GM21825 (cell line): ENCODE measurements around the gene TTLL5.

Source experiments
- ATAC-seq: cut with Tn5 transposase; IDR thresholded peaks from one replicate; pipeline ENCODE4 v1.9.1; 2021; ENCODE audit warnings: mild to moderate bottlenecking, moderate library complexity; ENCODE audit not compliant: unreplicated experiment

TTLL5 gene

DNA sequence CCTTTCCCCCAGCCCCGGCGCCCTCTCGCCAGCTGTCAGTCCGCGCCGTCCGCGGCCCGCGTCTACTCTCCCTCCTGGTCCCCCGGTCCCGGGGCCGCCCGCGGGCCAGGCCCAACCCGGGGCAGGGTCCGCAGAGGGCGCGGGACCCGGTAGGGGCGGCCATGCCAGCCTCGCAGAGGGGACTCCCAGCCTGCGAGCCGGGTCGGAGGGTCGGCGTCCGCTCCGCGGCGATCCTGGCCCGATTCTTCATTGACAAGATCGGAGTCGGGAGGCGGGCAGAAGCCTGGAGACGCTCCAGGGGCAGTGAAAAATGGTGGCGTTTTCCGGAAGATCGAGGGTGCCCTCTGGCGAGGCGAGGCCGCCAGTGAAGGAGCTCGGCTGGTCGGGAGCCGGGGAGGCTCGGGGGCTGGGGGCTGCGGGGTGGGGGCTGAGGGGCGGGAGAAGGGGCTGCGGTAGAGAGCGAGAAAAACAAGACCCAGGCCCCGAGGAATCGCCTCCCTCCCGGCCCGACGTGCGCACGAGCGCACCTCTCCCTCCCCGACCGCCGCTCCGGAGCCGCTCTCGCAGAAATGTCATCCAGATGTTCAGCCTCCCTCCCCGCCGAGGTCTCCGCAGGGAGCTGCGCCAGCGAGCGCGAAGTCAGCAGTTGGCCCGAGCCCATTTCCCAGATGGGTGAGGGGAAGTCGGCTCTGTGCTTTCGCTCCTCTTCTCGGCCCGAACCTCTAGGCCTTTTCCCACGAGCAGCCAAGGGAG is 321.4 kb downstream of the TTLL5 start:
- ATAC-seq = peak; percentile 43

DNA sequence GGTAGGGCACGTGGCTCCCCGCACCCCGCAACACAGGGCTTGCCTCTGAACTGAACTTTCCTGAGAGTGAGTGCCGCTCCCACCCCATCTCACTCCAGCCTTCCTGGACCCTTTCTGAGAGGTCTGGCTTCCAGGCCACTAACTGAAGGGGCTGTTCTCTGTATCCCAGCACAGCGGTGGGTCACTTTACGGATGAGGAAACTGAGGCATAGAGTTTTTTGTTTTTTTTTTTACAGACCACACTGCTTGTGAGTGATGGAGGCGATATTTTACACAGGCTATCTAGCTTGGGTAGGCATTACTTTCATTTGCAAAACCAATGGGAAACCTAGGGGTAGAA is 321.9 kb downstream of the TTLL5 start:
- ATAC-seq = no peak

- ATAC-seq = no peak
These were observed 323.6 kb downstream of the TTLL5 start for GRCh38 chr14:75984674-75985073.

DNA sequence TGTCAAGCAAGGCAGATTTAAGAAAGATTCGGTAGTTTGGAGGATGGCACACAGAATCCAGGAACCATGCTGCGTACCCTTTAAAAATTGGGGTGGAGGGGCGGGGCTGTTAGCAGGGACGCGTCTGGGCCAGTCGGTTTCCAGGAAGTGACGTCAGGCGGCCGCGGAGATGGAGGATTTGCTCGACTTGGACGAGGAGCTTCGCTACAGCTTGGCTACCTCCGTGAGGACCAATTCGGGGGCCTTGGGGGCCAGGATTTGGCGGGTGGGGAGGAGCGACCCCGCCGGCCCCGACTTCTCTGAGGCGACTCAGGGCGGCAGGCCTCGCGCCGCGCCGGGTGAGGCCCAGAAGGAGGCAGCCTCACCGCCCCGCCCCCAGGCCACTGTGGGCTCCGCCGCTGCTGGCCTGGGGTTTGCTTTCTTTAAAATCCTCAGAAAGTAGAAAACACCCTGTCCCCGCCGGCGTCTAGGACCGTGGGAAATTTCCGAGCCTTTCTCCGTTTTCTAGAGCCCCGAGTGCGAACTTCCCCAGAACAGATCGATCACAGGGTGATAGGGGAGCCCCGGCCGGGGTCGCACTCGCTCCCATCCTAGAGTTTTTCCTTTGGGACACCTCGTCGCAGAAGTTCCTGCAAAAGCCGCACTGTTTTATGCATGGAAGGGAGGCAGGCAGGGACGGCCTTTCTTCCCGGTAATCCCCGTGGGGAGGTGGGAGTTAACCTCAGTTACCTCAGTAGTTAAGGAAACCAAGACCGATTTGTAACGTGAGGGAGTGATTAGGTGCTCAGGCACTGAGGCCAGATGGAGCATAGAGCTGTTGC is 324.8 kb downstream of the TTLL5 start, which contains the start of gene IFT43:
Gene IFT43, plus strand, starts transcription at position 146 of the 821 bp plus-strand sequence. Its CDS starts 24 bp downstream, at position 170.
- peak; percentile 68 for ATAC-seq

DNA sequence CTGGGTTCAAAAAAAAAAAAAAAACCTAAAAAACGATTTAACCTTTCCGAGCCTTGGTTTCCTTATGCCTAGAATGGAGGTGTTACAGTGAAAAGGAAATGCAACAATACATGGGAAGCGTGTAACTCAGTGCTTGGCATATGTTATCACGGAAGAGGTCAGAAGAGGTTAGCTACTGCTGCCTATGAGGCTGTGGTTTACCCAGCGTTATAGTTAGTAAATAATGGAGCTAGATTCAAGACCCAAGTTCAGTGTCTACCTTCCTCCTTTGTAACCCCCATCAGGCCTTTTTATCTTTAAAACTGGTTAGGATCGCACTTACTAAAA is 325.4 kb downstream of the TTLL5 start:
- no peak for ATAC-seq

DNA sequence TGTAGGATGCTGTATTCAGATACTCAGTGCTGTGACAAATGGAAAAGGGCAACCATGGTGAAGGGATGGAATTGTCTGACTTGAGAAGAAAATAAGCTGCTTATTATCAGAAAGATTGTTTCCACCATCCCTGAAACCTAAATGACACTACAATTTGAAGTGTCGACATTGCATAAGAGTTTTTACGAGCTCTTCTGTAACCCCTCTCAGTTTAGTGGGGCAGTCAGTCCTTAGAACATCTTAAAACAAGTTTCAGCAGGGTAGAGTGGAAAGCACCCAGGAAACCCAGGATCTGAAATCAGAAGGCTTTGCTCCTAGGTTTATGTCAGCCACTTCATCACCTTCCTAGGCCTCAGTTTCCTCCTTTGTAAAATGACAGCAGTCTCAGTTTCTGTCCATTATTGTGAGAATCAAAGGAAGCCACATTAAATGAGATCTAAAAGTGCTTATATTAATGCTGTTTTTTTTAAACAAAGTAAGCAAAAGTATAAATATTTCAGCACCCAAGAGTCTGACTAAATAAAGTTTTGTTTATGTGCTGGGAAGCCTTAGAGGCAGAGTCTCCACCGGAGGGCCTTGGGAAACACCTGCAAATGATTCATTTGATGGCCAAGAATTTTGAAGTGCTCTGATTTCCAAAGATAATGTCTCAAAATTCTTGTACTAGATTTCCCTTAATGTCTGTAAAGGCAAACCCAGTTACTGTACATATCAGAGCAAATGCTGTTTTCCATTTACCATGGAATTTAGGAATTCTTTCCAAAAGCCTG is 326.3 kb downstream of the TTLL5 start:
- ATAC-seq = no peak

GRCh38 chr14:75989134-75989533 is 328.1 kb downstream of the TTLL5 start:
- ATAC-seq = no peak

GRCh38 chr14:75990297-75990696 is 329.3 kb downstream of the TTLL5 start:
- no peak for ATAC-seq

DNA sequence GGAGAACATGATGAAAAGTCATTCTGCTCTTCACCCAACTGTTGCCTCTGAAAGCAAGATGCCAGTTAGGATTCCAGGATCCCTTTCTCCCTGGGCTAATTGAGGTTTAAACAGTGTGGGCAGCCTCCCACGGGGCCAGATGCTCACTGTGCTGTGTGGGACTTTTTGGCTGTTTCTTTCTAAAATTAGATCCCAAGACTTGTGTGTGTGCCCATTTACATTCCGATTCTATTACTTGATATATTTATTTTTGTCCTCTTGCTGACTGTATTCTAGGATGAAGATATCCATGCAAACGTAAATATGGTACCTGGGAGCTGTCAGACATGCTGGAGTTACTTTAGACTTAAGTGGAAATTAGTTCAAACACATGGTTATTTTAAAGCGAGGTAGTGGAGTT is 330.7 kb downstream of the TTLL5 start:
- ATAC-seq = no peak

GRCh38 chr14:75993567-75994041 is 332.6 kb downstream of the TTLL5 start:
- ATAC-seq = peak; percentile 70

DNA sequence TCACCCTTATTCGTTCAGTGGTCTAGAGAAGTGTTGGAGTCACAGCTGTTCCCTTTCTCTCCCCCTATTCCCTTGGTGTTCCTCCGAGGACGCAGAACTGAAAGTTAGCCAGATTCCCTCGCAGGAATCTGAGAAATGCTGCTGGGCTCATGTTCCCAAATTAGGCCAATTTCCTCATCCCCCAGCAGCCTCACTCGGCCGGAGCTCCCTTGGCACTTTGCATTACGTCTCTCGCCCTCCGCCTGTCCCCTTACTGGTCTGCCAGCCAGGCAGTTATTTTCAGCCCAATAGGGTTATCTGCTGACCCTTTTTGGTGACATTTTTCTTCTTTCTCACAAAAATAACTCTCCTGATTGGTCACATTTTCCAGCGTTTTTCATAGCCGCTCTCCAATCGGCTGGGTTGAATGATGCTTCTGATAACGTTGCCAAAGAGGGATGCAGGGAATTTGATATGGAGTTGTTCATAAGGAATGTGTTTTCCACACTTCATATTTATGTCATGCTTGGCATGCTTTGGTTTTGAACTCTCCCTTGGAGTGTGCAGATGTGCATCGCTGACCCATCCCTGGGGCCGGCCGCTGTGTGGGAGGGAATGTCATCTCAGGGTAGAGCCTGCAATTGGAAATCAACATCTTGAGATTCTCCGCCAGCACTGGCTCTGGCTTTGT is 334.5 kb downstream of the TTLL5 start:
- ATAC-seq = no peak

DNA sequence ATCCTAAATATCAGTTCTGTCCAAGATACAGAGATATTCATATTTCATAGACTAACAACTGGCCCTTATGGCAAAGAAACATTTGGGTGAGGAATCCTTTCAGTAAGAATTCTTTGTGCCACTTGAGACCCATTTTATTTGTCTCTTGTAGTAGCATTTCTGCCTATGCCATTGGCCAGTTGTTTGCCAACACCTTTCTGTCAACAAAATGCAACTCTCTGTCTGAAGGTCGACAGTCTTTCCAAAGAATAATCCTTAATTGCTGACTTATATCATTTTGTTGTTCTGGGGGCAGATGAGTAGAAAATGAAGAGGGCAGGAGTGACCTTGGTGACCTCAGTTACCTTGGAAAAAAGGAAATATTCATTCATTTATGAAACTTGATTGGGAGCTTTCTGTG is 335.4 kb downstream of the TTLL5 start:
- ATAC-seq = no peak

- no peak for ATAC-seq
These were observed 338.6 kb downstream of the TTLL5 start for GRCh38 chr14:75999511-76000190.

DNA sequence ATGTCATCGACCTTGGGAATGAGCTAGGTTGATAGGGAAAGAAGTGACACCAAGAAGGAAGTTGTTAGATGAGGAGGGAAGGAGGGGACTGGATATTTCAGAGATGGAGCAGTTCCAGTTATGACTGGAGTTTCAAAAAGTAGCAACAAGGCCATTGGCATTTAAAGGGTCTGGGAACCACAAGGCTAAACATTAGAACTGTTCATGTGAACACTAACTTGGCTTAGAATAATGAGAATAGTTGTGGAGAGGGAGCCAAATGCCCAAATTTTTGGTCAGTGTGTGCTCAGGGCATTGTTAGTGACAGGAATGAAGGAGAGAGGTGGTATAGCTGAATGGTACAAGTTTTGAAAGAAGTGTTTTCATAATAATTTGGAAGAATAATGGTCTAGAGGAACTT is 341.3 kb downstream of the TTLL5 start:
- no peak for ATAC-seq
